Measurements from ENCODE around the gene P4HA1.

- TF ChIP-seq POLR2AphosphoS5 (IDR thresholded peaks at IDR 0.05; ENCODE audit: low read depth, low read length) (no peak), SIN3A (IDR thresholded peaks at IDR 0.05; ENCODE audit: borderline replicate concordance, insufficient read depth, low read length) (no peak), TAF1 (IDR thresholded peaks at IDR 0.05; ENCODE audit: borderline replicate concordance, insufficient read depth, low read length) (no peak), REST (IDR thresholded peaks at IDR 0.05; ENCODE audit: insufficient read depth in 1 of 2, low read depth in 2 of 2, low read length in 2 of 2) (no peak)
Measured at GRCh38 chr10:73019100-73019499, 77.6 kb downstream of the P4HA1 start.
